NCI-H1048 (cell line): Measurements from ENCODE around the gene DLX6.
A peak's percentile ranks its signal among the peaks of the same experiment; 100 is the strongest.
"Not testable (repeated sequence)": the region's sequence is repeated elsewhere in the genome, so short reads cannot be mapped to it uniquely, and the experiment has no call there.

Source experiments
- DNase-seq: peaks from one replicate; lab custom pipeline; 2025; lab: John Stamatoyannopoulos, UW

DLX6 gene

GRCh38 chr7:97024209-97025129, 19.1 kb downstream of the DLX6 start, which contains the start of gene DLX5:
DLX5 (minus strand) TSS chr7:97024831; CDS start chr7:97024623, 208 bp downstream.
- peak; percentile 89 for DNase-seq

DNA sequence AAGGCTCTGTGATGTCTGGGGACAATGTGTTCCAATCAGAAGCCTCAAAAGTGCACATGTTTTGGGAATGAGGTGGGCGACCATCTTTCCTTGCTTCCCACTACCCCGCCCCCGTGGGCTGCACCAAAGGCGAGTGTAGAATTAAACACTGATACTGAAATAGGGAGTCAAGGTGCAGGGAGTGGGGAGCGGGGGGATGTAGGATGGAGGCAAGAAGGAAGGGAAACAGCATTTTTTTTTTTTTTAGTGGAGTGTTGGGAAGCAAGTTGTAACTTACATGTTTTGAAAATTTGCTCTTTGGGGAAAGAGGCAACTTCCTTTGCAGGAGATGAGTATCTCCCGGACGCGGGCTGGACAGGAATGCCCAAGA, 19.8 kb downstream of the DLX6 start:
- DNase-seq, result no peak

DNA sequence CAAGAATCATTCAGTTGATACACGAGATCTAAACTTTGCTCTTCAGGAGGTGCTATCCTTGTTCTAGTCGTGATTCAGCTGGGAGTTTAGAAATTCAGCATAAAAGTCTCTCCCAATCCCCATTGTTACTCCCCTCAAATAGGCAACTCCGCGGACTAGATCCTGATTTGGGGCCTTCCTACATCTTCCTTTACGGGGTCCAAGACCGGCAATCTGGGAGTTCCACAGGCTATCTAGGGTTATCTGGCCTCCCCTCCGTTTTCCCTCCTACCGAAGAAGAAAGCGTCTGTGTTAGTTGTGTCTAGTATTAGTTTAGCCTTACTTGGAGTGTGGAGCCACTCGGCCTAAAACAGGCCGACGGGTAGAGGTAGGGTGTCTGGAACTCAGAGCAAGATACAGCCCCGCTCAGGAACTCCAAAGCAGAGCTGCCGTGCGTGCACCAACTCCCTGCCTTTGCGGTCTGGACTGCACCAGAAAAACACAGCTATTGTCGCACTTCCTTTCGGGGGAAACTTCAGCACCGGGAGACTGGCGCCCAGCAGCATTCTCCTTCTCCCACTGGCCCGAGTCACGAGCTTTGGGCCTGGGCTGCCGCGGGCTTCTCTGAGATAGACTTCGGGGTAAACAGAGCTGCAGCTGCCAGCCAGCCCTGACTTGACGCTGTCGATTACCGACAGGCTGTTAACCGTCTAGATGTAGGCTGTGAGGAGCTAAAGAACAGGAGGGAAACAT, 20.8 kb downstream of the DLX6 start:
- no peak for DNase-seq

- no peak for DNase-seq
These were observed 21.5 kb downstream of the DLX6 start for GRCh38 chr7:97026715-97027426.

DNA sequence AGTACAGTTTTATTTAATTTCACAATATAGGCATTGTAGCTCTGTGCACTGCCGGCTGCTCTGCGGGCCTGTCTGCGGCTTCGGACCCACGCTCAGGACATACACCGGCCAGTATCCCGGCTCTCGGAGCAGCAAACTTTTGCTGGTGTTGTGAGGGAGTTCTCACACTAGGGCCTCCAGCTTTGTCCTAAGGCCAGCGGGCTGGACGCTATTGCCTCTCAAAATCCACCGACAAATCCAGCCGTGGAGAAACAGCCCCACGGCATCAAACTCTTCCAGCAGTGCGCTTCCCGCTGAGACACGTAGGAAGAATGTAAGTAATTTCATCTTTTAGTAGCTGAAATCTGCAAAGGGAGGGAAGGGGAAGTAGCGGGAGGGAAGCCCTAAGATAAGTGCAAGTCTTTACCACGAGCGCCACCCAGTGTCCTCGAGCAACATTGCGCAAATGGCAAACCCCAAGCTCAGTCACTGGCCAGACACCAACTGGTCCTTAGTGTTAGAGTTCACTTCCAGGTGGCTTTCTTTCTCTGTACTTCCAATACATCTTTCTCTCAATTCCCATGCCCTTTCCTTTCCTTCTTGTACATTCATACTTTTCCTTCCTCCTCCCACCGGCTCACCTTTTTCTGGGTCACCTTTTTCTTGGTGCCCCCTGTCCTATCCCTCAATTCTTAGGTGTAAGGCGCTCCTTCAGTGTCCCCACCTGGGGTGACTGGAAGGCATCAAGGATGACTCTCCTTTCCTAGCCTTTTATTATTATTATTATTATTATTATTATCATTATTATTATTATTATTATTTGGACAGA, 22.3 kb downstream of the DLX6 start:
- peak; percentile 73 for DNase-seq

DNA sequence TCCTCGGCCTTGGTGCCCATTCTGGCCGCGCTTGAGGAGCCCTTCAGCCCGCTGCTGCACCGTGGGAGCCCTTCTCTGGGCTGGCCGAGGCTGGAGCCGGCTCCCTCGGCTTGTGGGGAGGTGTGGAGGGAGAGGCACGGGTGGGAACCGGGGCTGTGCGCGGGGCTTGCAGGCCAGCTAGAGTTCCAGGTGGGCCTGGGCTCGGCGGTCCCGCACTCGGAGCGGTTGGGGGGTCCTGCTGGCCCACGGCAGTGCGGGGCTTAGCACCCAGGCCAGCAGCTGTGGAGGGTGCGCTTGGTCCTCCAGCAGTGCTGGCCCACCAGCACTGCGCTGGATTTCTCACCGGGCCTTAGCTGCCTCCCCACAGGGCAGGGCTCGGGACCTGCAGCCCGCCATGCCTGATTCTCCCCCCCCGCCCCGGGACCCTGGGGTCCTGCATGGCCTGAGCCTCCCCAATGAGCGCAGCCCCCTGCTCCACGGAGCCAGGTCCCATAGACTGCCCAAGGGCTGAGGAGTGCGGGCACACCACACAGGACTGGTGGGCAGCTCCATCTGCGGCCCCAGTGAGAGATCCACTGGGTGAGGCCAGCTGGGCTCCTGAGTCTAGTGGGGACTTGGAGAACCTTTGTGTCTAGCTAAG, 29.0 kb downstream of the DLX6 start:
- not testable (repeated sequence) for DNase-seq

- DNase-seq, result no peak
These were observed 34.2 kb downstream of the DLX6 start for GRCh38 chr7:97039374-97040065.

DNA sequence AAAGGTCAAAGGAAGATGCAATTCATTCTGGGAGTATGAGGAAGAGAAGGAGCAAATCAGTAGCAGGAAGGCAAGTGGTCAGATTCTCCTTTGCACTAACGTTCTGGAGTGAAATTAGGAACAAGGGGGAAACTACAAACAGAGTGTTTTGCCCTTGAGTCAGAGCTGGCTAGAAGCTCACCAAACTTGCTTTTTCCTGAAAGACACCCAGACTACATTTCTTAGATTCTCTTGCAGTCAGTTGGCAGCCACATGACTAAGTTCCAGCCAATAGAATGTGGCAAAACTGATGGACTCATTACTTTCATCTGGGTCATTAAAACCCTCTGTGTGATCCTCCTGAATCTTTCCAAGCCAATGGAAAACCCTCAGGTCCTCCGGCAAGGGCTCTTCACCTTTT, 37.9 kb downstream of the DLX6 start:
- no peak for DNase-seq
